Measurements from ENCODE around the gene PLK4.
"Not testable (repeated sequence)": the region's sequence is repeated elsewhere in the genome, so short reads cannot be mapped to it uniquely, and the experiment has no call there.

PLK4 gene

GRCh38 chr4:127896528-127896927, 15.8 kb downstream of the PLK4 start:
- no peak overlapping the region for H3K4me2 ChIP-seq (ENCODE audit: low read depth, low read length, poor library complexity, severe bottlenecking)
- no peak overlapping the region for H3K4me3 ChIP-seq (ENCODE audit: insufficient read depth, low read length, poor library complexity, severe bottlenecking)
- no peaks in the 10 kb centered on the region for H3K79me2 ChIP-seq (ENCODE audit: insufficient read depth, low read length)
- no peaks in the 10 kb centered on the region for H3K9me3 ChIP-seq (ENCODE audit: insufficient read depth, low read length)
- H2AFZ ChIP-seq (ENCODE audit: low read depth, low read length, severe bottlenecking) = no peak overlapping the region
- no peak for TF ChIP-seq EZH2phosphoT487 (conservative IDR thresholded peaks at IDR 0.05; ENCODE audit: low read length)
- TF ChIP-seq CTCF (IDR thresholded peaks at IDR 0.05; ENCODE audit: insufficient read depth, low read length, poor library complexity, severe bottlenecking) = no peak
- no peaks in the 10 kb centered on the region for H3F3A ChIP-seq (ENCODE audit: insufficient read depth)
- no peak overlapping the region for H3K27ac ChIP-seq (ENCODE audit: low read depth, low read length)
- H3K9me2 ChIP-seq (replicated peaks; ENCODE audit: insufficient read depth, low read length) = no peaks in the 10 kb centered on the region
- peaks cover 25% of the 10 kb centered on the region; the same call in 1 of the 2 replicates for H3K36me3 ChIP-seq (ENCODE audit: low read length)
- H3K9ac ChIP-seq (ENCODE audit: low read length) = no peak overlapping the region
- H3K27me3 ChIP-seq (ENCODE audit: low read length) = no peaks in the 10 kb centered on the region
- no peaks in the 10 kb centered on the region for H4K20me1 ChIP-seq (ENCODE audit: low read depth, low read length)

- H3K79me2 ChIP-seq (ENCODE audit: insufficient read depth, low read length); H3K4me2 ChIP-seq (ENCODE audit: low read depth, low read length, poor library complexity, severe bottlenecking); H3K4me3 ChIP-seq (ENCODE audit: insufficient read depth, low read length, poor library complexity, severe bottlenecking); H4K20me1 ChIP-seq (ENCODE audit: low read depth, low read length); H2AFZ ChIP-seq (ENCODE audit: low read depth, low read length, severe bottlenecking); H3K9me2 ChIP-seq (replicated peaks; ENCODE audit: insufficient read depth, low read length); H3K27ac ChIP-seq (ENCODE audit: low read depth, low read length); H3K9ac ChIP-seq (ENCODE audit: low read length); H3K27me3 ChIP-seq (ENCODE audit: low read length); H3F3A ChIP-seq (ENCODE audit: insufficient read depth); H3K9me3 ChIP-seq (ENCODE audit: insufficient read depth, low read length); H3K36me3 ChIP-seq (ENCODE audit: low read length): not testable (repeated sequence)
These were observed 19.0 kb downstream of the PLK4 start for GRCh38 chr4:127899682-127900081.

GRCh38 chr4:127905029-127905428, 24.3 kb downstream of the PLK4 start:
- no peak overlapping the region for H3K4me3 ChIP-seq (ENCODE audit: insufficient read depth, low read length, poor library complexity, severe bottlenecking)
- H3F3A ChIP-seq (ENCODE audit: insufficient read depth) = no peaks in the 10 kb centered on the region
- H3K79me2 ChIP-seq (ENCODE audit: insufficient read depth, low read length) = no peaks in the 10 kb centered on the region
- H3K9me2 ChIP-seq (replicated peaks; ENCODE audit: insufficient read depth, low read length) = no peaks in the 10 kb centered on the region
- TF ChIP-seq EZH2phosphoT487 (conservative IDR thresholded peaks at IDR 0.05; ENCODE audit: low read length) (no peak), CTCF (IDR thresholded peaks at IDR 0.05; ENCODE audit: insufficient read depth, low read length, poor library complexity, severe bottlenecking) (no peak)
- no peaks in the 10 kb centered on the region for H3K27me3 ChIP-seq (ENCODE audit: low read length)
- no peak overlapping the region for H3K9ac ChIP-seq (ENCODE audit: low read length)
- H2AFZ ChIP-seq (ENCODE audit: low read depth, low read length, severe bottlenecking) = no peak overlapping the region
- no peaks in the 10 kb centered on the region for H3K36me3 ChIP-seq (ENCODE audit: low read length)
- no peaks in the 10 kb centered on the region for H4K20me1 ChIP-seq (ENCODE audit: low read depth, low read length)
- no peak overlapping the region for H3K4me2 ChIP-seq (ENCODE audit: low read depth, low read length, poor library complexity, severe bottlenecking)
- no peaks in the 10 kb centered on the region for H3K9me3 ChIP-seq (ENCODE audit: insufficient read depth, low read length)
- no peak overlapping the region for H3K27ac ChIP-seq (ENCODE audit: low read depth, low read length)

GRCh38 chr4:127916512-127916911, 35.8 kb downstream of the PLK4 start:
- H3K36me3 ChIP-seq (ENCODE audit: low read length) = no peaks in the 10 kb centered on the region
- TF ChIP-seq CTCF (IDR thresholded peaks at IDR 0.05; ENCODE audit: insufficient read depth, low read length, poor library complexity, severe bottlenecking) (no peak), EZH2phosphoT487 (conservative IDR thresholded peaks at IDR 0.05; ENCODE audit: low read length) (no peak)
- no peak overlapping the region for H3K9ac ChIP-seq (ENCODE audit: low read length)
- H3K27ac ChIP-seq (ENCODE audit: low read depth, low read length) = no peak overlapping the region
- H3K4me3 ChIP-seq (ENCODE audit: insufficient read depth, low read length, poor library complexity, severe bottlenecking) = no peak overlapping the region
- H3K27me3 ChIP-seq (ENCODE audit: low read length) = no peaks in the 10 kb centered on the region
- no peak overlapping the region for H3K4me2 ChIP-seq (ENCODE audit: low read depth, low read length, poor library complexity, severe bottlenecking)
- no peaks in the 10 kb centered on the region for H3F3A ChIP-seq (ENCODE audit: insufficient read depth)
- H3K79me2 ChIP-seq (ENCODE audit: insufficient read depth, low read length) = no peaks in the 10 kb centered on the region
- H2AFZ ChIP-seq (ENCODE audit: low read depth, low read length, severe bottlenecking) = no peak overlapping the region
- no peaks in the 10 kb centered on the region for H3K9me3 ChIP-seq (ENCODE audit: insufficient read depth, low read length)
- no peaks in the 10 kb centered on the region for H4K20me1 ChIP-seq (ENCODE audit: low read depth, low read length)
- no peaks in the 10 kb centered on the region for H3K9me2 ChIP-seq (replicated peaks; ENCODE audit: insufficient read depth, low read length)

All from SU-DHL-6 (cell line).